VCaP (cell line): Measurements from ENCODE around the gene CNST.
"Not testable (repeated sequence)": the region's sequence is repeated elsewhere in the genome, so short reads cannot be mapped to it uniquely, and the experiment has no call there.

Source experiments
- H3K27ac ChIP-seq: fragments of 450-650 bp; 2 replicates; pipeline ENCODE4 v1.5.1; 2017
- CTCF ChIP-seq: fragments of 450-650 bp; conservative IDR thresholded peaks from 2 replicates; pipeline ENCODE4 v1.5.1; 2017; ENCODE audit warnings: mild to moderate bottlenecking, moderate library complexity

The CNST gene

GRCh38 chr1:246588159-246588721, 22.0 kb downstream of the CNST start:
- H3K27ac ChIP-seq: no peak overlapping the region

GRCh38 chr1:246589919-246590318, 23.7 kb downstream of the CNST start:
- H3K27ac ChIP-seq: not testable (repeated sequence)

More at GRCh38 chr1:246588159-246588721, 22.0 kb downstream of the CNST start:
- no peak for TF ChIP-seq CTCF

- no peak for TF ChIP-seq CTCF
- H3K27ac ChIP-seq: no peak overlapping the region
These were observed 24.8 kb downstream of the CNST start for GRCh38 chr1:246591047-246591446.

GRCh38 chr1:246591504-246591903, 25.2 kb downstream of the CNST start:
- no peak overlapping the region for H3K27ac ChIP-seq
- no peak for TF ChIP-seq CTCF

GRCh38 chr1:246591958-246592357, 25.7 kb downstream of the CNST start:
- no peak for TF ChIP-seq CTCF
- H3K27ac ChIP-seq: no peak overlapping the region

GRCh38 chr1:246592695-246593094, 26.4 kb downstream of the CNST start:
- no peak overlapping the region for H3K27ac ChIP-seq

GRCh38 chr1:246595146-246595545, 28.9 kb downstream of the CNST start:
- no peak overlapping the region for H3K27ac ChIP-seq
- TF ChIP-seq CTCF: no peak

More at GRCh38 chr1:246592695-246593094, 26.4 kb downstream of the CNST start:
- TF ChIP-seq CTCF: no peak

GRCh38 chr1:246597340-246597739, 31.1 kb downstream of the CNST start:
- no peak for TF ChIP-seq CTCF

More at GRCh38 chr1:246597340-246597739, 31.1 kb downstream of the CNST start:
- peak overlapping the region; percentile 49 for H3K27ac ChIP-seq
